PFSK-1 (cell line): ENCODE measurements around the gene MCMBP.

Experiments used
- POLR2AphosphoS5 ChIP-seq: IDR thresholded peaks from 2 replicates; pipeline ENCODE4 v1.6.1; 2012; ENCODE audit warnings: low read depth, mild to moderate bottlenecking, control low read depth, low read length, moderate library complexity
- SIN3A ChIP-seq: IDR thresholded peaks from 2 replicates; pipeline ENCODE4 v1.6.1; 2012; ENCODE audit warnings: mild to moderate bottlenecking, low read length, moderate library complexity, borderline replicate concordance; ENCODE audit not compliant: insufficient read depth
- TF ChIP-seq, protein P1 (sequence below), 2 experiments: IDR thresholded peaks; 2 replicates each; pipeline versions ENCODE4 v1.6.1 to v1.8.0; 2011 to 2012; ENCODE audit warnings: low read depth in 2 of 2, low read length in 2 of 2, control low read depth in 1 of 2, inconsistent platforms in 1 of 2, mild to moderate bottlenecking in 1 of 2, moderate library complexity in 1 of 2; ENCODE audit not compliant: insufficient read depth in 1 of 2

DNA sequence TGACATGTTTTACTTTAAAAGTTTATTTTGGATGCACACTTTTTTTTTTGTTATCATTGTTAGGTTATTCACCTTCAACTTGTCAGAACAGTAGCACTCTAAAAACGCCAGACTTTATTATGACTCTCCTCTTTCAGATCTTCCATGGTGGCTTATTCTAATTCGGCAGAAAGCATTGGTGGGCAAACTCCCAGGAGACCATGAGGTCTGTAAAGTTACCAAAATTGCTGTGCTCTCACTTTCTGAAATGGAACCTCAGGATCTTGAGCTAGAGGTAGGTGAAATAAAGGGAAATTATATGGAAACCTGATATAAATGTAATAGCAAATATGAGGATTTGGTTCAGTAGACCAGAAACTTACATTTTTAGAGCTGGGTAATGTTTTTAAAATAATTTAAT lies 91.1 kb downstream of the MCMBP start:
- TF ChIP-seq POLR2AphosphoS5 = no peak
- TF ChIP-seq, protein P1, sequence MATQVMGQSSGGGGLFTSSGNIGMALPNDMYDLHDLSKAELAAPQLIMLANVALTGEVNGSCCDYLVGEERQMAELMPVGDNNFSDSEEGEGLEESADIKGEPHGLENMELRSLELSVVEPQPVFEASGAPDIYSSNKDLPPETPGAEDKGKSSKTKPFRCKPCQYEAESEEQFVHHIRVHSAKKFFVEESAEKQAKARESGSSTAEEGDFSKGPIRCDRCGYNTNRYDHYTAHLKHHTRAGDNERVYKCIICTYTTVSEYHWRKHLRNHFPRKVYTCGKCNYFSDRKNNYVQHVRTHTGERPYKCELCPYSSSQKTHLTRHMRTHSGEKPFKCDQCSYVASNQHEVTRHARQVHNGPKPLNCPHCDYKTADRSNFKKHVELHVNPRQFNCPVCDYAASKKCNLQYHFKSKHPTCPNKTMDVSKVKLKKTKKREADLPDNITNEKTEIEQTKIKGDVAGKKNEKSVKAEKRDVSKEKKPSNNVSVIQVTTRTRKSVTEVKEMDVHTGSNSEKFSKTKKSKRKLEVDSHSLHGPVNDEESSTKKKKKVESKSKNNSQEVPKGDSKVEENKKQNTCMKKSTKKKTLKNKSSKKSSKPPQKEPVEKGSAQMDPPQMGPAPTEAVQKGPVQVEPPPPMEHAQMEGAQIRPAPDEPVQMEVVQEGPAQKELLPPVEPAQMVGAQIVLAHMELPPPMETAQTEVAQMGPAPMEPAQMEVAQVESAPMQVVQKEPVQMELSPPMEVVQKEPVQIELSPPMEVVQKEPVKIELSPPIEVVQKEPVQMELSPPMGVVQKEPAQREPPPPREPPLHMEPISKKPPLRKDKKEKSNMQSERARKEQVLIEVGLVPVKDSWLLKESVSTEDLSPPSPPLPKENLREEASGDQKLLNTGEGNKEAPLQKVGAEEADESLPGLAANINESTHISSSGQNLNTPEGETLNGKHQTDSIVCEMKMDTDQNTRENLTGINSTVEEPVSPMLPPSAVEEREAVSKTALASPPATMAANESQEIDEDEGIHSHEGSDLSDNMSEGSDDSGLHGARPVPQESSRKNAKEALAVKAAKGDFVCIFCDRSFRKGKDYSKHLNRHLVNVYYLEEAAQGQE (IDR thresholded peaks at IDR 0.05; ENCODE audit: insufficient read depth in 1 of 2, low read depth in 2 of 2, low read length in 2 of 2) = no peak
- no peak for TF ChIP-seq SIN3A
